Astrocyte (in vitro differentiated cells and primary cell): ENCODE data around the gene AHR. TPM values are rescaled to one million over a fixed set of nuclear protein-coding genes. Genes with fewer than 3 reads are reported as not detected.
A peak's percentile ranks its signal among the peaks of the same experiment; 100 is the strongest.
"Not testable (repeated sequence)": the region's sequence is repeated elsewhere in the genome, so short reads cannot be mapped to it uniquely, and the experiment has no call there.

Experiments used
- DNase-seq: peaks from one replicate; pipeline ENCODE4 v3.0.0-alpha.2; 2010; ENCODE audit warnings: low read depth
- FAIRE-seq: peaks from 2 replicates; lab custom pipeline; 2011; peaks lifted over from hg19 to GRCh38; lab: Jason Lieb, UNC
- H2AFZ ChIP-seq: 2 replicates; pipeline ENCODE4 v1.6.0; 2012; ENCODE audit warnings: low read depth, low read length, inconsistent platforms
- H3K27ac ChIP-seq: 2 replicates; pipeline ENCODE4 v1.5.1; 2011; ENCODE audit warnings: low read depth, low read length, inconsistent platforms
- H3K27me3 ChIP-seq: 2 replicates; pipeline ENCODE4 v1.6.0; 2011; ENCODE audit warnings: low read length, inconsistent platforms; ENCODE audit not compliant: insufficient read depth
- H3K36me3 ChIP-seq: 2 replicates; pipeline ENCODE4 v1.5.1; 2011; ENCODE audit warnings: low read length, inconsistent platforms; ENCODE audit not compliant: insufficient read depth
- H3K4me1 ChIP-seq: 2 replicates; pipeline ENCODE4 v1.5.1; 2011; ENCODE audit warnings: low read length, inconsistent platforms; ENCODE audit not compliant: insufficient read depth
- H3K4me2 ChIP-seq: 2 replicates; pipeline ENCODE4 v1.6.0; 2012; ENCODE audit warnings: low read length, inconsistent platforms
- H3K4me3 ChIP-seq: 2 replicates; pipeline ENCODE4 v1.5.1; 2011; ENCODE audit warnings: low read depth, mild to moderate bottlenecking, low read length, inconsistent platforms; ENCODE audit not compliant: insufficient read depth
- H3K79me2 ChIP-seq: 2 replicates; pipeline ENCODE4 v1.6.0; 2012; ENCODE audit warnings: mild to moderate bottlenecking, low read length, inconsistent platforms; ENCODE audit not compliant: insufficient read depth
- H3K9ac ChIP-seq: 2 replicates; pipeline ENCODE4 v1.6.0; 2012; ENCODE audit warnings: mild to moderate bottlenecking, low read length, inconsistent platforms
- H3K9me3 ChIP-seq: 2 replicates; pipeline ENCODE4 v1.5.1; 2012; ENCODE audit warnings: low read depth, mild to moderate bottlenecking, low read length, inconsistent platforms; ENCODE audit not compliant: insufficient read depth
- H4K20me1 ChIP-seq: 2 replicates; pipeline ENCODE4 v1.6.0; 2012; ENCODE audit warnings: low read length, inconsistent platforms; ENCODE audit not compliant: insufficient read depth
- H3K27ac Mint-ChIP-seq: one replicate; pipeline ENCODE4 v1.8.0; 2021; ENCODE audit warnings: mild to moderate bottlenecking, mixed read lengths; ENCODE audit not compliant: unreplicated experiment
- H3K27me3 Mint-ChIP-seq: one replicate; pipeline ENCODE4 v1.8.0; 2021; ENCODE audit warnings: low read depth, mixed read lengths; ENCODE audit not compliant: unreplicated experiment
- H3K36me3 Mint-ChIP-seq: one replicate; pipeline ENCODE4 v1.8.0; 2021; ENCODE audit warnings: low read depth, mixed read lengths; ENCODE audit not compliant: unreplicated experiment
- H3K4me1 Mint-ChIP-seq: one replicate; pipeline ENCODE4 v1.8.0; 2021; ENCODE audit warnings: low read depth, mixed read lengths; ENCODE audit not compliant: unreplicated experiment
- H3K4me3 Mint-ChIP-seq: one replicate; pipeline ENCODE4 v1.8.0; 2021; ENCODE audit warnings: mild to moderate bottlenecking, moderate library complexity, mixed read lengths; ENCODE audit not compliant: unreplicated experiment
- H3K9me3 Mint-ChIP-seq: one replicate; pipeline ENCODE4 v1.8.0; 2021; ENCODE audit warnings: mild to moderate bottlenecking, mixed read lengths; ENCODE audit not compliant: unreplicated experiment
- EZH2 ChIP-seq: IDR thresholded peaks from 2 replicates; pipeline ENCODE4 v1.6.1; 2012; ENCODE audit warnings: mild to moderate bottlenecking, low read length, inconsistent platforms; ENCODE audit not compliant: insufficient read depth
- total RNA-seq: library from RNA; stranded (reverse); gene quantifications from 2 replicates; pipeline ENCODE4 v1.2.1, GENCODE V29; 2021
- TF ChIP-seq, protein P1 (sequence below): IDR thresholded peaks from 2 replicates; pipeline ENCODE4 v1.5.1; 2011; ENCODE audit warnings: low read depth, mild to moderate bottlenecking, inconsistent platforms, low read length, moderate library complexity; ENCODE audit not compliant: insufficient read depth

The AHR gene
- total RNA-seq, 1 donor from 2014 or later, result 48.1 TPM

DNA sequence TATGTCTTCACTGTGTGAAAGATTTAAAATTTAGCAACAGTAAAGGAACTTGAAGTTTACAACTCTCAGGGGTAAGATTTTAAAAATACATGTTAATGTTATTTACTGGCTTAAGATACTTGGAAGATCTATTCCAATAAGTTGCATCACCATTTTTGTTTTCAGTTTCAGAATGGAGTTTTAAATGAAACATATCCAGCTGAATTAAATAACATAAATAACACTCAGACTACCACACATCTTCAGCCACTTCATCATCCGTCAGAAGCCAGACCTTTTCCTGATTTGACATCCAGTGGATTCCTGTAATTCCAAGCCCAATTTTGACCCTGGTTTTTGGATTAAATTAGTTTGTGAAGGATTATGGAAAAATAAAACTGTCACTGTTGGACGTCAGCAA is 44.3 kb downstream of the AHR start:
- Mint-ChIP-seq H3K27ac (no peak overlapping the region), H3K36me3 (peaks cover 5% of the 10 kb centered on the region), H3K27me3 (no peaks in the 10 kb centered on the region), H3K4me1 (peaks cover 9% of the 10 kb centered on the region), H3K4me3 (no peak overlapping the region), H3K9me3 (no peaks in the 10 kb centered on the region)
- no peaks in the 10 kb centered on the region for H4K20me1 ChIP-seq
- H2AFZ ChIP-seq, result no peak overlapping the region
- H3K9ac ChIP-seq, result no peak overlapping the region
- no peak overlapping the region for H3K4me3 ChIP-seq
- H3K27me3 ChIP-seq, result no peaks in the 10 kb centered on the region
- H3K36me3 ChIP-seq, result peaks cover 22% of the 10 kb centered on the region
- DNase-seq (no peak), FAIRE-seq (no peak)
- H3K79me2 ChIP-seq, result peaks cover 36% of the 10 kb centered on the region
- H3K27ac ChIP-seq, result no peak overlapping the region
- H3K9me3 ChIP-seq, result no peaks in the 10 kb centered on the region
- H3K4me1 ChIP-seq, result no peaks in the 10 kb centered on the region
- TF ChIP-seq EZH2, result no peak
- TF ChIP-seq, protein P1, sequence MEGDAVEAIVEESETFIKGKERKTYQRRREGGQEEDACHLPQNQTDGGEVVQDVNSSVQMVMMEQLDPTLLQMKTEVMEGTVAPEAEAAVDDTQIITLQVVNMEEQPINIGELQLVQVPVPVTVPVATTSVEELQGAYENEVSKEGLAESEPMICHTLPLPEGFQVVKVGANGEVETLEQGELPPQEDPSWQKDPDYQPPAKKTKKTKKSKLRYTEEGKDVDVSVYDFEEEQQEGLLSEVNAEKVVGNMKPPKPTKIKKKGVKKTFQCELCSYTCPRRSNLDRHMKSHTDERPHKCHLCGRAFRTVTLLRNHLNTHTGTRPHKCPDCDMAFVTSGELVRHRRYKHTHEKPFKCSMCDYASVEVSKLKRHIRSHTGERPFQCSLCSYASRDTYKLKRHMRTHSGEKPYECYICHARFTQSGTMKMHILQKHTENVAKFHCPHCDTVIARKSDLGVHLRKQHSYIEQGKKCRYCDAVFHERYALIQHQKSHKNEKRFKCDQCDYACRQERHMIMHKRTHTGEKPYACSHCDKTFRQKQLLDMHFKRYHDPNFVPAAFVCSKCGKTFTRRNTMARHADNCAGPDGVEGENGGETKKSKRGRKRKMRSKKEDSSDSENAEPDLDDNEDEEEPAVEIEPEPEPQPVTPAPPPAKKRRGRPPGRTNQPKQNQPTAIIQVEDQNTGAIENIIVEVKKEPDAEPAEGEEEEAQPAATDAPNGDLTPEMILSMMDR, result no peak
- H3K4me2 ChIP-seq, result no peak overlapping the region

DNA sequence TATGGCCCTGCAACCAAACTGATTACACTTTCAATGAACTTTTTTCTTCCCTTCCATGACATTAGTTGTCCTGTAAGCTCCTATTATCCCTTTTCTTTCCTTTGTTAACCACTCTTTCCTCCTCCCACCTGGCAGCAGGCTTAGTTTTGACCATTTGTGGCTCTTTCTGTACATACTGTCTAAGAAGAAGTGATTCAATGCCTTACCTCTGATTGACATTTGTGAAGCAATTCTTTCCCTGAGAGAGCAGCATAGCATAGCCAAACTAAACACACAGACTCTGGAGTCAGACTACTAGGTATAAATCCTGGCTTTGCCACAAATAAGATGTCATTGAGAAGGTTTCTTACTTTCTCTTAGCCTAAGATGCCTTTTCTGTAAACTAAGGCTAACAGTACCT is 48.9 kb downstream of the AHR start:
- no peak overlapping the region for H3K4me2 ChIP-seq
- H3K27ac ChIP-seq, result no peak overlapping the region
- no peak overlapping the region for H3K9ac ChIP-seq
- no peaks in the 10 kb centered on the region for H3K9me3 ChIP-seq
- no peaks in the 10 kb centered on the region for H3K4me1 ChIP-seq
- peak; percentile 72 for DNase-seq
- peaks cover 16% of the 10 kb centered on the region for H3K79me2 ChIP-seq
- peaks cover 5% of the 10 kb centered on the region for H3K36me3 ChIP-seq
- FAIRE-seq, result no peak
- Mint-ChIP-seq H3K4me1 (peaks cover 13% of the 10 kb centered on the region), H3K36me3 (peaks cover 16% of the 10 kb centered on the region), H3K9me3 (peaks cover 17% of the 10 kb centered on the region), H3K27ac (peak overlapping the region; percentile 38), H3K27me3 (no peaks in the 10 kb centered on the region), H3K4me3 (no peak overlapping the region)
- no peaks in the 10 kb centered on the region for H3K27me3 ChIP-seq
- no peaks in the 10 kb centered on the region for H4K20me1 ChIP-seq
- TF ChIP-seq, protein P1, result no peak
- TF ChIP-seq EZH2, result no peak
- H2AFZ ChIP-seq, result no peak overlapping the region
- no peak overlapping the region for H3K4me3 ChIP-seq

DNA sequence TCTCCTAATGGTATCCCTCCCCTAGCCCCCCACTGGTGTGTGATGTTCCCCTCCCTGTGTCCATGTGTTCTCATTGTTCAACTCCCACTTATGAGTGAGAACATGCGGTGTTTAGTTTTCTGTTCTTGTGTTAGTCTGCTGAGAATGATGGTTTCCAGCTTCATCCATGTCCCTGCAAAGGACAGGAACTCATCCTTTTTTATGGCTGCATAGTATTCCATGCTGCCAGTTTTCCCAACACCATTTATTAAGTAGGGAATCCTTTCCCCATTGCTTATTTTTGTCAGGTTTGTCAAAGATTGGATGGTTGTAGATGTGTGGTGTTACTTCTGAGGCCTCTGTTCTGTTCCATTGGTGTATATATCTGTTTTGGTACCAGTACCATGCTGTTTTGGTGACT is 50.5 kb downstream of the AHR start:
- Mint-ChIP-seq H3K36me3 (peaks cover 18% of the 10 kb centered on the region), H3K9me3 (peaks cover 17% of the 10 kb centered on the region)
- H3K79me2 ChIP-seq, H4K20me1 ChIP-seq, H3K4me2 ChIP-seq, H3K27me3 Mint-ChIP-seq, H3K4me1 ChIP-seq, H3K27ac ChIP-seq, H3K4me3 ChIP-seq, DNase-seq, H3K27ac Mint-ChIP-seq, H3K4me1 Mint-ChIP-seq, H3K9me3 ChIP-seq, FAIRE-seq, H3K4me3 Mint-ChIP-seq, H3K36me3 ChIP-seq, H2AFZ ChIP-seq, H3K27me3 ChIP-seq, H3K9ac ChIP-seq: not testable (repeated sequence)

DNA sequence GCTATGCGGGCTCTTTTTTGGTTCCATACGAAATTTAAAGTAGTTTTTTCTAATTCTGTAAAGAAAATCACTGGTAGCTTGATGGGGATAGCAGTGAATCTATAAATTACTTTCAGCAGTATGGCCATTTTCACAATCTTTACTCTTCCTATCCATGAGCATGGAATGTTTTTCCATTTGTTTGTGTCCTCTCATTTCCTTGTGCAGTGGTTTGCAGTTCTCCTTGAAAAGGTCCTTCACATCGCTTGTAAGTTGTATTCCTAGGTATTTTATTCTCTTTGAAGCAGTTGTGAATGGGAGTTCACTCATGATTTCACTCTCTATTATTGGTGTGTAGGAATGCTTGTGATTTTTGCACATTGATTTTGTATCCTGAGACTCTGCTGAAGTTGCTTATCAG is 51.9 kb downstream of the AHR start:
- not testable (repeated sequence) for H3K4me3 ChIP-seq, H3K27me3 ChIP-seq, H2AFZ ChIP-seq, FAIRE-seq, H3K9me3 ChIP-seq, H3K4me1 ChIP-seq, H4K20me1 ChIP-seq, H3K27me3 Mint-ChIP-seq, H3K27ac Mint-ChIP-seq, H3K4me3 Mint-ChIP-seq, H3K4me2 ChIP-seq, H3K9ac ChIP-seq, H3K36me3 ChIP-seq, H3K4me1 Mint-ChIP-seq, H3K79me2 ChIP-seq, DNase-seq, H3K27ac ChIP-seq
- H3K9me3 Mint-ChIP-seq, result peaks cover 17% of the 10 kb centered on the region
- H3K36me3 Mint-ChIP-seq, result peaks cover 21% of the 10 kb centered on the region
